IMR-90 (cell line): ENCODE results near the gene ZFR2. TPM values are rescaled to one million over a fixed set of nuclear protein-coding genes. Genes with fewer than 3 reads are reported as not detected.

Experiments used
- ATAC-seq: fragments of 200-7000 bp; cut with Tn5 transposase; 2 replicates; pipeline ENCODE4 v1.9.1; 2020; ENCODE audit warnings: low read depth, mild to moderate bottlenecking, moderate library complexity
- BruUV-seq: library from RNA; stranded (reverse); fragments of 400-500 nt; replicated peaks from 2 replicates; lab custom pipeline; 2021; lab: Mats Ljungman, UMichigan
- CTCF ChIA-PET: fragments of 300-600 bp; formaldehyde crosslinking; extraction: SDS; loops from one replicate; lab custom pipeline; 2021; ENCODE audit warnings: antibody characterized with exemption; lab: Yijun Ruan, JAX
- POLR2A ChIA-PET: fragments of 300-600 bp; sonication (Branson Sonifier 250); formaldehyde crosslinking; loops from one replicate; lab custom pipeline; 2022; ENCODE audit warnings: antibody characterized with exemption; ENCODE audit not compliant: unreplicated experiment; lab: Charles Lee
- DNase-seq: peaks from one replicate; pipeline ENCODE4 v3.0.0; 2013
- H2AFZ ChIP-seq: replicated peaks from 2 replicates; pipeline ENCODE3; 2013; ENCODE audit warnings: low read length, mild to moderate bottlenecking; ENCODE audit not compliant: poor library complexity
- H2AK5ac ChIP-seq: 2 replicates; pipeline ENCODE4 v1.6.1; 2013; ENCODE audit warnings: low read depth, low read length, inconsistent platforms
- H2AK9ac ChIP-seq: replicated peaks from 2 replicates; pipeline ENCODE3; 2013; ENCODE audit warnings: mild to moderate bottlenecking, low read depth, low read length, moderate library complexity; ENCODE audit not compliant: poor library complexity
- H2BK120ac ChIP-seq: 2 replicates; pipeline ENCODE4 v1.6.1; 2013; ENCODE audit warnings: low read depth, low read length, inconsistent platforms
- H2BK15ac ChIP-seq: 3 replicates; pipeline ENCODE4 v1.6.1; 2013; ENCODE audit warnings: low read depth, low read length, inconsistent platforms
- H2BK20ac ChIP-seq: 2 replicates; pipeline ENCODE4 v1.6.1; 2013; ENCODE audit warnings: low read depth, mild to moderate bottlenecking, inconsistent platforms, low read length, moderate library complexity
- H2BK5ac ChIP-seq: 2 replicates; pipeline ENCODE4 v1.6.1; 2013; ENCODE audit warnings: mild to moderate bottlenecking, low read depth, low read length, inconsistent platforms; ENCODE audit not compliant: poor library complexity, severe bottlenecking
- H3K14ac ChIP-seq: replicated peaks from 2 replicates; pipeline ENCODE4 v1.6.1; 2013; ENCODE audit warnings: low read depth, low read length, inconsistent platforms
- H3K18ac ChIP-seq: 2 replicates; pipeline ENCODE4 v1.6.1; 2013; ENCODE audit warnings: low read depth, low read length, control low read depth
- H3K23ac ChIP-seq: 2 replicates; pipeline ENCODE4 v1.6.1; 2013; ENCODE audit warnings: low read depth, low read length, inconsistent platforms
- H3K27ac ChIP-seq: 2 replicates; pipeline ENCODE4 v1.5.1; 2013; ENCODE audit warnings: mild to moderate bottlenecking, control low read depth, low read length; ENCODE audit not compliant: insufficient read depth
- H3K27me3 ChIP-seq: 2 replicates; pipeline ENCODE4 v1.6.1; 2013; ENCODE audit warnings: low read length; ENCODE audit not compliant: control insufficient read depth, insufficient read depth
- H3K36me3 ChIP-seq: 2 replicates; pipeline ENCODE4 v1.6.1; 2013; ENCODE audit warnings: low read length, mixed read lengths; ENCODE audit not compliant: control insufficient read depth, insufficient read depth
- H3K4ac ChIP-seq: 2 replicates; pipeline ENCODE4 v1.6.1; 2013; ENCODE audit warnings: low read depth, low read length, inconsistent platforms
- H3K4me1 ChIP-seq: 2 replicates; pipeline ENCODE4 v1.6.1; 2013; ENCODE audit warnings: low read length, mixed read lengths; ENCODE audit not compliant: control insufficient read depth, insufficient read depth
- H3K4me2 ChIP-seq: 2 replicates; pipeline ENCODE4 v1.6.1; 2013; ENCODE audit warnings: low read depth, mild to moderate bottlenecking, control low read depth, low read length, moderate library complexity
- H3K4me3 ChIP-seq: 2 replicates; pipeline ENCODE4 v1.5.1; 2013; ENCODE audit warnings: low read depth, mild to moderate bottlenecking, control low read depth, low read length, moderate library complexity; ENCODE audit not compliant: insufficient read depth
- H3K56ac ChIP-seq: 2 replicates; pipeline ENCODE4 v1.6.1; 2013; ENCODE audit warnings: low read length, inconsistent platforms; ENCODE audit not compliant: insufficient read depth; ENCODE audit errors: extremely low read depth
- H3K79me1 ChIP-seq, 2 experiments: 2 replicates each; pipeline ENCODE4 v1.6.1; 2013; ENCODE audit warnings: low read length in 2 of 2, inconsistent platforms in 1 of 2, low read depth in 1 of 2
- H3K9ac ChIP-seq: 2 replicates; pipeline ENCODE4 v1.6.1; 2013; ENCODE audit warnings: low read depth, low read length, control low read depth
- H3K9me1 ChIP-seq: 2 replicates; pipeline ENCODE4 v1.6.1; 2013; ENCODE audit warnings: low read length, inconsistent platforms; ENCODE audit not compliant: insufficient read depth
- H3K9me3 ChIP-seq: 2 replicates; pipeline ENCODE4 v1.6.1; 2013; ENCODE audit warnings: low read length; ENCODE audit not compliant: control insufficient read depth, insufficient read depth
- H4K20me1 ChIP-seq: 2 replicates; pipeline ENCODE4 v1.6.1; 2013; ENCODE audit warnings: low read length, inconsistent platforms; ENCODE audit not compliant: insufficient read depth
- H4K5ac ChIP-seq: 2 replicates; pipeline ENCODE4 v1.6.1; 2013; ENCODE audit warnings: mild to moderate bottlenecking, low read depth, low read length, control low read depth
- H4K8ac ChIP-seq, 2 experiments: 2 replicates each; pipeline ENCODE4 v1.6.1; 2013; ENCODE audit warnings: low read depth in 2 of 2, low read length in 2 of 2, control low read depth in 1 of 2, inconsistent platforms in 1 of 2
- H4K91ac ChIP-seq: 2 replicates; pipeline ENCODE4 v1.6.1; 2013; ENCODE audit warnings: low read depth, low read length, inconsistent platforms; ENCODE audit not compliant: insufficient read depth
- BHLHE40 ChIP-seq: fragments of 150-350 bp; IDR thresholded peaks from 2 replicates; pipeline ENCODE4 v1.6.1; 2016; ENCODE audit warnings: mild to moderate bottlenecking, low read depth, low read length
- CEBPB ChIP-seq: IDR thresholded peaks from 2 replicates; pipeline ENCODE4 v1.6.1; 2012; ENCODE audit warnings: low read depth, low read length, improper control_type of control experiment
- CHD1 ChIP-seq: IDR thresholded peaks from 2 replicates; pipeline ENCODE4 v1.6.1; 2012; ENCODE audit warnings: low read depth, low read length, improper control_type of control experiment
- FOS ChIP-seq: fragments of 150-350 bp; IDR thresholded peaks from 2 replicates; pipeline ENCODE4 v1.6.1; 2016; ENCODE audit warnings: low read depth, low read length
- MAFK ChIP-seq: IDR thresholded peaks from 2 replicates; pipeline ENCODE4 v1.6.1; 2012; ENCODE audit warnings: low read depth, low read length, improper control_type of control experiment
- MAZ ChIP-seq: IDR thresholded peaks from 2 replicates; pipeline ENCODE4 v1.6.1; 2012; ENCODE audit warnings: low read depth, mild to moderate bottlenecking, low read length, improper control_type of control experiment, moderate library complexity, borderline replicate concordance
- MXI1 ChIP-seq: IDR thresholded peaks from 2 replicates; pipeline ENCODE4 v1.6.1; 2012; ENCODE audit warnings: low read depth, mild to moderate bottlenecking, low read length, moderate library complexity, borderline replicate concordance
- NFE2L2 ChIP-seq: fragments of 150-350 bp; IDR thresholded peaks from 2 replicates; pipeline ENCODE4 v1.6.1; 2016; ENCODE audit warnings: low read depth, mild to moderate bottlenecking, low read length
- POLR2A ChIP-seq: IDR thresholded peaks from 2 replicates; pipeline ENCODE4 v1.6.1; 2012; ENCODE audit warnings: mild to moderate bottlenecking, low read depth, low read length
- RAD21 ChIP-seq: IDR thresholded peaks from 2 replicates; pipeline ENCODE4 v1.6.1; 2012; ENCODE audit warnings: low read length, improper control_type of control experiment
- RFX5 ChIP-seq: IDR thresholded peaks from 2 replicates; pipeline ENCODE4 v1.8.0; 2012; ENCODE audit warnings: low read depth, mild to moderate bottlenecking, low read length, moderate library complexity
- SMC3 ChIP-seq: fragments of 150-350 bp; IDR thresholded peaks from 2 replicates; pipeline ENCODE4 v1.6.1; 2016; ENCODE audit warnings: low read depth, mild to moderate bottlenecking, antibody characterized with exemption, low read length, moderate library complexity
- WGBS, 2 experiments: methylation state at CpG; one replicate each; pipeline versions ENCODE4 v1.1.5 to v1.1.7; 2013; ENCODE audit warnings: missing lambda C conversion rate in 2 of 2; ENCODE audit not compliant: insufficient read length in 1 of 2; ENCODE audit errors: extremely low coverage in 2 of 2; 5-methylcytosine and 5-hydroxymethylcytosine counted together
- dilution Hi-C: fragments of 300-500 bp; cut with HindIII; formaldehyde crosslinking; loops from one replicate; pipeline ENCODE4 v1.14.3; 2018; ENCODE audit warnings: low sequenced_read_pairs; ENCODE audit not compliant: unreplicated experiment
- in situ Hi-C: fragments of 300-500 bp; cut with MboI; formaldehyde crosslinking; loops from 3 replicates; pipeline ENCODE4 v1.14.3; 2019; ENCODE audit warnings: low sequenced_read_pairs, inconsistent platforms, mixed read lengths
- intact Hi-C: fragments of 100-400 bp; cut with micrococcal nuclease; formaldehyde crosslinking; loops from 2 replicates; pipeline ENCODE4 v1.10.0; 2022
- polyA plus RNA-seq, 3 experiments: library from polyadenylated mRNA; depleted of rRNA; stranded (reverse); fragments of >200 nt; gene quantifications; 2 replicates each; pipeline ENCODE4 v1.2.3, GENCODE V29; 2012; ENCODE audit warnings: low replicate concordance in 1 of 3
- total RNA-seq: library from RNA; depleted of rRNA; stranded (reverse); fragments of >200 nt; gene quantifications from 2 replicates; pipeline ENCODE4 v1.2.3, GENCODE V29; 2012
- TF ChIP-seq, protein P1 (sequence below): conservative IDR thresholded peaks from 2 replicates; pipeline ENCODE4 v1.5.1; 2012; ENCODE audit warnings: mild to moderate bottlenecking, low read depth, low read length, improper control_type of control experiment
- TF ChIP-seq, protein P2 (sequence below): fragments of 150-350 bp; IDR thresholded peaks from 2 replicates; pipeline ENCODE4 v1.6.1; 2016; ENCODE audit warnings: low read depth, mild to moderate bottlenecking, low read length, moderate library complexity, borderline replicate concordance
- TF ChIP-seq, protein P3 (sequence below): fragments of 150-350 bp; IDR thresholded peaks from 2 replicates; pipeline ENCODE4 v1.6.1; 2017; ENCODE audit warnings: mild to moderate bottlenecking, antibody characterized with exemption, low read length, low read depth

ZFR2 gene
- total and polyA plus RNA-seq, 2 of the 4 experiments (the other 2 are of a cell fraction) = 0.19 TPM; not detected in 1

DNA sequence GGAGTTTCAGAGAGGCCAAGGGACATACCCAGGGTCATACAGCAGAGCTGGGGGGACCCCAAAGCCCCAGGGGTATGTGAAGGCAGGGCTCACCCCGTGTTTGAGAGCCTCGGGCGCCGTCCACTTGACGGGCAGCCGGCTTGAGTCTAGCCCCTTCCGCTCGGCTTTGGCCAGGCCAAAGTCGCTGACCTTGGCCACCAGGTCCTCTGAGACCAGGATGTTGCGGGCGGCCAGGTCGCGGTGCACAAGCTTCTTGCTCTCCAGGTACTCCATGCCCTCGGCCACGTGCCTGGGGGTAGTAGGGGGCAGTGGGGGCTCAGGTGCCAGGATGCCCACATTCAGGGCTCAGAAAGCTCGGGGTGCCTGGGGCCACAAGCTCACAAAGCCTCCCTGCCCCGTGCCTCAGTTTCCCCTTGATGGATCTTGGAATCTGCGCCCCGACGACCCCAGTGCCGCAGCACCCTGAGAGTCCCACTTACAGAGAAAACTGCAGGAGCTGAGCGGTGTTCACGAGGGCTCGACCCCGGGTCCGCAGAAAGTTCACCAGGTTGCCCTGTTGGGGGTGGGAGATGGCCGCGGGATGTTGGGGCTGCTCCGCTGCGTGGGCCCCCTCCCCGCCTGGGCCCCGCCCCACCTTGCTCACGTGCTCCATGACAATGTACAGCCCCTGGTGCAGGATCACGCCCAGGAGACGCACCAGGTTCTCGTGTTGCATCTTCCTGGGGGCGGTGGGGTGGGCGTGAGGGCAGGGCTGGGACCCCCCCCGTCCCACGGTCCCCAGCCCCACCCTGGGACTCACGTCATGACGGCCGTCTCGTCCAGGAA is 89.7 kb downstream of the ZFR2 start:
- H3K18ac ChIP-seq = no peak overlapping the region
- no peak overlapping the region for H3K4me2 ChIP-seq
- H3K79me1 ChIP-seq = no peaks in the 10 kb centered on the region
- H3K27me3 ChIP-seq = peaks cover 3% of the 10 kb centered on the region; the same call in 1 of the 2 replicates
- no peaks in the 10 kb centered on the region for H3K36me3 ChIP-seq
- in situ Hi-C loops = no loop called here
- no peak overlapping the region for H3K4ac ChIP-seq
- dilution Hi-C loops = no loop called here
- H2BK120ac ChIP-seq = no peak overlapping the region
- H3K14ac ChIP-seq = no peak overlapping the region
- no peak overlapping the region for H4K91ac ChIP-seq
- no peak overlapping the region for H2BK5ac ChIP-seq
- ChIA-PET POLR2A (no interaction called here), CTCF (no interaction called here)
- H2BK15ac ChIP-seq = no peak overlapping the region
- no TSS peak for BruUV-seq
- no peak overlapping the region for H3K9ac ChIP-seq
- no peak overlapping the region for H2AK5ac ChIP-seq
- intact Hi-C loops = no loop called here
- peaks cover 24% of the 10 kb centered on the region for H3K9me3 ChIP-seq
- DNase-seq (no peak), ATAC-seq (no peak)
- H2BK20ac ChIP-seq = no peak overlapping the region
- no peaks in the 10 kb centered on the region for H3K9me1 ChIP-seq
- no peak overlapping the region for H3K56ac ChIP-seq
- no peak overlapping the region for H3K4me3 ChIP-seq
- 90% methylated on average over 18 of the region's 44 CpGs; no CpG with 5 or more reads in 1 of the 2 experiments for WGBS, 2 experiments
- no peaks in the 10 kb centered on the region for H3K4me1 ChIP-seq
- no peak overlapping the region for H2AK9ac ChIP-seq
- no peak overlapping the region for H3K23ac ChIP-seq
- no peaks in the 10 kb centered on the region for H4K20me1 ChIP-seq
- H3K27ac ChIP-seq = no peak overlapping the region
- H4K5ac ChIP-seq = no peak overlapping the region
- no peak overlapping the region for H2AFZ ChIP-seq
- no peak overlapping the region for H4K8ac ChIP-seq
- no peak for TF ChIP-seq CHD1
- TF ChIP-seq, protein P1, sequence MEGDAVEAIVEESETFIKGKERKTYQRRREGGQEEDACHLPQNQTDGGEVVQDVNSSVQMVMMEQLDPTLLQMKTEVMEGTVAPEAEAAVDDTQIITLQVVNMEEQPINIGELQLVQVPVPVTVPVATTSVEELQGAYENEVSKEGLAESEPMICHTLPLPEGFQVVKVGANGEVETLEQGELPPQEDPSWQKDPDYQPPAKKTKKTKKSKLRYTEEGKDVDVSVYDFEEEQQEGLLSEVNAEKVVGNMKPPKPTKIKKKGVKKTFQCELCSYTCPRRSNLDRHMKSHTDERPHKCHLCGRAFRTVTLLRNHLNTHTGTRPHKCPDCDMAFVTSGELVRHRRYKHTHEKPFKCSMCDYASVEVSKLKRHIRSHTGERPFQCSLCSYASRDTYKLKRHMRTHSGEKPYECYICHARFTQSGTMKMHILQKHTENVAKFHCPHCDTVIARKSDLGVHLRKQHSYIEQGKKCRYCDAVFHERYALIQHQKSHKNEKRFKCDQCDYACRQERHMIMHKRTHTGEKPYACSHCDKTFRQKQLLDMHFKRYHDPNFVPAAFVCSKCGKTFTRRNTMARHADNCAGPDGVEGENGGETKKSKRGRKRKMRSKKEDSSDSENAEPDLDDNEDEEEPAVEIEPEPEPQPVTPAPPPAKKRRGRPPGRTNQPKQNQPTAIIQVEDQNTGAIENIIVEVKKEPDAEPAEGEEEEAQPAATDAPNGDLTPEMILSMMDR = no peak
- TF ChIP-seq MAZ = no peak
- TF ChIP-seq, protein P2, sequence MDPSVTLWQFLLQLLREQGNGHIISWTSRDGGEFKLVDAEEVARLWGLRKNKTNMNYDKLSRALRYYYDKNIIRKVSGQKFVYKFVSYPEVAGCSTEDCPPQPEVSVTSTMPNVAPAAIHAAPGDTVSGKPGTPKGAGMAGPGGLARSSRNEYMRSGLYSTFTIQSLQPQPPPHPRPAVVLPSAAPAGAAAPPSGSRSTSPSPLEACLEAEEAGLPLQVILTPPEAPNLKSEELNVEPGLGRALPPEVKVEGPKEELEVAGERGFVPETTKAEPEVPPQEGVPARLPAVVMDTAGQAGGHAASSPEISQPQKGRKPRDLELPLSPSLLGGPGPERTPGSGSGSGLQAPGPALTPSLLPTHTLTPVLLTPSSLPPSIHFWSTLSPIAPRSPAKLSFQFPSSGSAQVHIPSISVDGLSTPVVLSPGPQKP = no peak
- no peak for TF ChIP-seq SMC3
- TF ChIP-seq NFE2L2 = no peak
- TF ChIP-seq POLR2A = no peak
- no peak for TF ChIP-seq CEBPB
- no peak for TF ChIP-seq RFX5
- TF ChIP-seq BHLHE40 = no peak
- TF ChIP-seq RAD21 = no peak
- no peak for TF ChIP-seq MAFK
- no peak for TF ChIP-seq MXI1
- TF ChIP-seq, protein P3, sequence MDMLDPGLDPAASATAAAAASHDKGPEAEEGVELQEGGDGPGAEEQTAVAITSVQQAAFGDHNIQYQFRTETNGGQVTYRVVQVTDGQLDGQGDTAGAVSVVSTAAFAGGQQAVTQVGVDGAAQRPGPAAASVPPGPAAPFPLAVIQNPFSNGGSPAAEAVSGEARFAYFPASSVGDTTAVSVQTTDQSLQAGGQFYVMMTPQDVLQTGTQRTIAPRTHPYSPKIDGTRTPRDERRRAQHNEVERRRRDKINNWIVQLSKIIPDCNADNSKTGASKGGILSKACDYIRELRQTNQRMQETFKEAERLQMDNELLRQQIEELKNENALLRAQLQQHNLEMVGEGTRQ = no peak
- no peak for TF ChIP-seq FOS
